ENCODE measurements around the gene CCL4L2.
"Not testable (repeated sequence)": the region's sequence is repeated elsewhere in the genome, so short reads cannot be mapped to it uniquely, and the experiment has no call there.

Gene CCL4L2

GRCh38 chr17:36193216-36193775, 17.6 kb upstream of the CCL4L2 start:
- Histone ChIP-seq H3K36me3 (ENCODE audit: control insufficient read depth, insufficient read depth, low read length) (no peaks in the 10 kb centered on the region; the same call in 1 of the 2 replicates), H3K27me3 (replicated peaks; ENCODE audit: control insufficient read depth, insufficient read depth, low read length) (no peaks in the 10 kb centered on the region), H3K4me3 (replicated peaks; ENCODE audit: low read depth, low read length) (no peak overlapping the region)
- no peak for DNase-seq (ENCODE audit: extremely low read depth, insufficient read length)
- TF ChIP-seq, protein P1, sequence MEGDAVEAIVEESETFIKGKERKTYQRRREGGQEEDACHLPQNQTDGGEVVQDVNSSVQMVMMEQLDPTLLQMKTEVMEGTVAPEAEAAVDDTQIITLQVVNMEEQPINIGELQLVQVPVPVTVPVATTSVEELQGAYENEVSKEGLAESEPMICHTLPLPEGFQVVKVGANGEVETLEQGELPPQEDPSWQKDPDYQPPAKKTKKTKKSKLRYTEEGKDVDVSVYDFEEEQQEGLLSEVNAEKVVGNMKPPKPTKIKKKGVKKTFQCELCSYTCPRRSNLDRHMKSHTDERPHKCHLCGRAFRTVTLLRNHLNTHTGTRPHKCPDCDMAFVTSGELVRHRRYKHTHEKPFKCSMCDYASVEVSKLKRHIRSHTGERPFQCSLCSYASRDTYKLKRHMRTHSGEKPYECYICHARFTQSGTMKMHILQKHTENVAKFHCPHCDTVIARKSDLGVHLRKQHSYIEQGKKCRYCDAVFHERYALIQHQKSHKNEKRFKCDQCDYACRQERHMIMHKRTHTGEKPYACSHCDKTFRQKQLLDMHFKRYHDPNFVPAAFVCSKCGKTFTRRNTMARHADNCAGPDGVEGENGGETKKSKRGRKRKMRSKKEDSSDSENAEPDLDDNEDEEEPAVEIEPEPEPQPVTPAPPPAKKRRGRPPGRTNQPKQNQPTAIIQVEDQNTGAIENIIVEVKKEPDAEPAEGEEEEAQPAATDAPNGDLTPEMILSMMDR (IDR thresholded peaks at IDR 0.05; ENCODE audit: insufficient read depth, low read length, poor library complexity, severe bottlenecking) = no peak

- not testable (repeated sequence) for H3K36me3 ChIP-seq (ENCODE audit: control insufficient read depth, insufficient read depth, low read length); H3K27me3 ChIP-seq (replicated peaks; ENCODE audit: control insufficient read depth, insufficient read depth, low read length); H3K4me3 ChIP-seq (replicated peaks; ENCODE audit: low read depth, low read length); DNase-seq (ENCODE audit: extremely low read depth, insufficient read length)
These were observed 16.6 kb upstream of the CCL4L2 start for GRCh38 chr17:36194147-36194831.

- peak overlapping the region; percentile 18; the same call in 1 of the 2 replicates for H3K4me3 ChIP-seq (replicated peaks; ENCODE audit: low read depth, low read length)
- DNase-seq (ENCODE audit: extremely low read depth, insufficient read length); H3K27me3 ChIP-seq (replicated peaks; ENCODE audit: control insufficient read depth, insufficient read depth, low read length); H3K36me3 ChIP-seq (ENCODE audit: control insufficient read depth, insufficient read depth, low read length): not testable (repeated sequence)
These were observed 15.9 kb upstream of the CCL4L2 start for GRCh38 chr17:36194832-36195433.

- no peaks in the 10 kb centered on the region for H3K27me3 ChIP-seq (replicated peaks; ENCODE audit: control insufficient read depth, insufficient read depth, low read length)
- no peaks in the 10 kb centered on the region; the same call in 1 of the 2 replicates for H3K36me3 ChIP-seq (ENCODE audit: control insufficient read depth, insufficient read depth, low read length)
- H3K4me3 ChIP-seq (replicated peaks; ENCODE audit: low read depth, low read length) = peak overlapping the region; percentile 18; the same call in 1 of the 2 replicates
- DNase-seq (ENCODE audit: extremely low read depth, insufficient read length) = no peak
- TF ChIP-seq, protein P1 (IDR thresholded peaks at IDR 0.05; ENCODE audit: insufficient read depth, low read length, poor library complexity, severe bottlenecking) = no peak
These were observed 15.3 kb upstream of the CCL4L2 start for GRCh38 chr17:36195434-36196130.

- TF ChIP-seq, protein P1 (IDR thresholded peaks at IDR 0.05; ENCODE audit: insufficient read depth, low read length, poor library complexity, severe bottlenecking) = no peak
- no peaks in the 10 kb centered on the region for H3K27me3 ChIP-seq (replicated peaks; ENCODE audit: control insufficient read depth, insufficient read depth, low read length)
- DNase-seq (ENCODE audit: extremely low read depth, insufficient read length) = no peak
- no peaks in the 10 kb centered on the region; the same call in 1 of the 2 replicates for H3K36me3 ChIP-seq (ENCODE audit: control insufficient read depth, insufficient read depth, low read length)
- peak overlapping the region; percentile 40 for H3K4me3 ChIP-seq (replicated peaks; ENCODE audit: low read depth, low read length)
These were observed 14.8 kb upstream of the CCL4L2 start for GRCh38 chr17:36196131-36196486.

DNA sequence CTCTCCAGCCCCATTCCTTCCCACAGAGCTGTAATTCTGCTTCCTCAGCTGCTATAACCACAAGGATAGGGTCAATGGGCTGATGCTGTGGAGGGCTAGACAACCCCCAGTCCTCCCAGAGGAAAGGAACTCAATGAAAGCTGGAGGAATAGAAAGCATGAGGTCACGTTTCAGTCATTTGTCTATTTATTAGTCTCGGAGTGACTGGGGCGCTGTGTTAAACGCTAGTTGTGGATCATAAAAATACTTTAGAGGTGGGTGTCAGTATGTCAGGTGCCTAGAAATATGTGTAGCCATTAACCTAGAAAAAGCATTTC, 13.5 kb upstream of the CCL4L2 start:
- TF ChIP-seq, protein P1 (IDR thresholded peaks at IDR 0.05; ENCODE audit: insufficient read depth, low read length, poor library complexity, severe bottlenecking) = no peak
- peak overlapping the region; percentile 48 for H3K4me3 ChIP-seq (replicated peaks; ENCODE audit: low read depth, low read length)
- H3K27me3 ChIP-seq (replicated peaks; ENCODE audit: control insufficient read depth, insufficient read depth, low read length) = no peaks in the 10 kb centered on the region

More for the DNA sequence above, 13.5 kb upstream of the CCL4L2 start:
- H3K36me3 ChIP-seq (ENCODE audit: control insufficient read depth, insufficient read depth, low read length) = no peaks in the 10 kb centered on the region; the same call in 1 of the 2 replicates
- DNase-seq (ENCODE audit: extremely low read depth, insufficient read length) = peak; percentile 59

Data from GM06990 (cell line).